GM12891 (cell line): ENCODE measurements around the gene CNOT4.
A peak's percentile ranks its signal among the peaks of the same experiment; 100 is the strongest.
"Not testable (repeated sequence)": the region's sequence is repeated elsewhere in the genome, so short reads cannot be mapped to it uniquely, and the experiment has no call there.

Experiments
- DNase-seq: peaks from one replicate; pipeline ENCODE4 v3.0.0; 2011; ENCODE audit warnings: low spot score; ENCODE audit not compliant: insufficient read length
- FAIRE-seq: peaks from 2 replicates; lab custom pipeline; 2011; peaks lifted over from hg19 to GRCh38; lab: Jason Lieb, UNC
- PAX5 ChIP-seq: IDR thresholded peaks from 2 replicates; pipeline ENCODE4 v1.6.1; 2011; ENCODE audit warnings: low read length, moderate library complexity, mild to moderate bottlenecking; ENCODE audit not compliant: insufficient read depth, severe bottlenecking
- POLR2A ChIP-seq: IDR thresholded peaks from 2 replicates; pipeline ENCODE4 v1.6.1; 2011; ENCODE audit warnings: low read depth, low read length, control low read depth
- POLR2AphosphoS5 ChIP-seq: IDR thresholded peaks from 2 replicates; pipeline ENCODE4 v1.6.1; 2011; ENCODE audit warnings: low read depth, low read length, control low read depth
- POU2F2 ChIP-seq: IDR thresholded peaks from 2 replicates; pipeline ENCODE4 v1.6.1; 2011; ENCODE audit warnings: low read depth, mild to moderate bottlenecking, control low read depth, low read length, moderate library complexity
- SPI1 ChIP-seq: IDR thresholded peaks from 2 replicates; pipeline ENCODE4 v1.6.1; 2011; ENCODE audit warnings: low read depth, low read length, control low read depth
- TAF1 ChIP-seq: IDR thresholded peaks from 2 replicates; pipeline ENCODE4 v1.6.1; 2011; ENCODE audit warnings: low read depth, low read length, control low read depth

The CNOT4 gene

DNA sequence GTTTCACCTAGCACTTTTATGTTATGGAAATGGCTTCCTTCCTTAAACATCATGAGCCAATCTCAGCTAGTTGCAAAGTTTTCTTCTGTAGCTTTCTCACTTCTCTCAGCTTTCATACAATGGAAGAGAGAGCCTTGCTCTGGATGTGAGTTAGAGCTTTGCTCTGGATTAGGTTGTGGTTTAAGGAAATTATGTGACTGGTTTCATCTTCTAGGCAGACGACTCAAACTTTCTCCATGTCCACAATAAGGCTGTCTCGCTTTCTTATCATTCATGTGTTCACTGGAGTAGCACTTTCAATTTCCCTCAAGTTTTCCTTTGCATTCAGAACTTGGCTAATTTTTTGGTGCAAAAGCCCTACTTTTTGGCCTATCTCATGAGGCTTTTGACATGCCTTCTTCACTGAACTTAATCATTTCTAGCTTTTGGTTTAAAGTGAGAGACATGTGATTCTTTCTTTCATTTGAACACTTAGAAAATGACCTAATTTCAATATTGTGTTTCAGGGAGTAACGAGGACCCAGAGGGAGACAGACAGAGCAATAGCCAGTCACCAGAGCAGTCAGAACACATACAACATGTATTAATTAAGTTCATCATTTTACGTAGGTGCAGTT, 49.8 kb downstream of the CNOT4 start:
- DNase-seq, result no peak
- peak; percentile 56 for FAIRE-seq
- TF ChIP-seq TAF1, result no peak
- TF ChIP-seq POLR2AphosphoS5, result no peak
- no peak for TF ChIP-seq POU2F2
- no peak for TF ChIP-seq POLR2A
- no peak for TF ChIP-seq SPI1
- no peak for TF ChIP-seq PAX5

- FAIRE-seq, result no peak
- DNase-seq, result no peak
- no peak for TF ChIP-seq POU2F2
- TF ChIP-seq POLR2A, result no peak
- TF ChIP-seq TAF1, result no peak
- TF ChIP-seq SPI1, result no peak
- no peak for TF ChIP-seq POLR2AphosphoS5
- TF ChIP-seq PAX5, result no peak
Observed at GRCh38 chr7:135459076-135459475, 50.8 kb downstream of the CNOT4 start.

DNA sequence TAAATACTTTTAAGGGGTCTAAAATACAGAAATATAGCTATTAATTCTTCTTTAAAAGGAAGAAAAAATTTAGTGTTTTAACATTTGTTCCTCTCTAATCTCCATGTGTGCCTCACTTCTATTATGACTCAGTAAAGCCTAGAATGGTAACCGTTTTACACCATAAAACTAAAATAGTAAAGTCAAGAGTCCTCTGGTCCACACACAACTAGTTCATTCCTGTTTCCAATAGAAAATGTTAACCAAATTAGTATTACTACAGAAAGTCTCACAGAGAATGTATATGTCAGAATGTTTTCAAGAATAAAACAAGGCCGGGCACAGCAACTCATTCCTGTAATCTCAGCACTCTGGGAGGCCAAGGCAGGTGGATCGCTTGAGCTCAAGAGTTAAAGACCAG, 55.8 kb downstream of the CNOT4 start:
- TF ChIP-seq POU2F2 (no peak), TAF1 (no peak), SPI1 (no peak), POLR2A (no peak), POLR2AphosphoS5 (no peak), PAX5 (no peak)
- FAIRE-seq (no peak), DNase-seq (no peak)

DNA sequence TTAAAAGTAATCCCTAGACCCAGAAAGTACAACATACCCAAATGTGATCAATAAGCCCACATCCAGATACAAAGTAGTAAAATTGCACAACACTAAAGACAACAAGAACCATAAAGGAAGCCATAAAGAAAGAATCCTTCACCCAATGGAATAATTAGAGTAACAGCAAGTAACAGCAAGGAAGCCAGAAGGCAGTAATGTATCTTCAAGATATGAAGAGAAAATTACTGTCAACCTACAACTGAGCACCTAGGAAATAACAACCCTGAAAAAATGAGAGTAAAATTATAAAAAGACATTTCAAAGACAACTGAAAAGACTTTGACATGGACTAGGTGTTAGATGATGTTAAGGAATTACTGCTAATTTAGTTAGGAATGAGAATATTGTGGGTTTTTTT, 60.5 kb downstream of the CNOT4 start:
- no peak for TF ChIP-seq POLR2AphosphoS5
- TF ChIP-seq SPI1, result no peak
- TF ChIP-seq TAF1, result no peak
- TF ChIP-seq POLR2A, result no peak
- TF ChIP-seq PAX5, result no peak
- TF ChIP-seq POU2F2, result no peak
- DNase-seq (no peak), FAIRE-seq (no peak)

DNA sequence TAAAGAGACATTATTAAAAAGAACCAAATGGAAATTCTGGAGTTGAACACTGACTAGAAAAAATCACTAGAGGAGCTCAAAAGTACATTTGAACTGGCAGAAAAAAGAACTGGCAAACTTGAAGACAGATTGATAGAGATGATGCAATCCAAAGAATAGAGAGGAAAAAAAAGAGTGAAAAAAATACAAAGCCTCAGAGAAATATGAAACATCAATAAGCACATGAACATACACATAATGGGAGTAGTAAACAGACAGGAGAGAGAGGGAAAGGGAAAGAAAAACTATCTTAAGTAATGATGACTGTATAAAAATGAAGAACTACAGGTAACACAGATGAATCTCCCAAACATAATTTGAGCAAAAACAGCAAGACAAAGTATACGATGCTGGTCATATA, 61.1 kb downstream of the CNOT4 start:
- TF ChIP-seq TAF1 (no peak), POLR2AphosphoS5 (no peak)
- no peak for FAIRE-seq

GRCh38 chr7:135447748-135448147, 62.2 kb downstream of the CNOT4 start:
- DNase-seq (no peak), FAIRE-seq (no peak)
- TF ChIP-seq POLR2A (no peak), PAX5 (no peak), TAF1 (no peak), SPI1 (no peak), POU2F2 (no peak), POLR2AphosphoS5 (no peak)

More for the DNA sequence above, 61.1 kb downstream of the CNOT4 start:
- no peak for DNase-seq

DNA sequence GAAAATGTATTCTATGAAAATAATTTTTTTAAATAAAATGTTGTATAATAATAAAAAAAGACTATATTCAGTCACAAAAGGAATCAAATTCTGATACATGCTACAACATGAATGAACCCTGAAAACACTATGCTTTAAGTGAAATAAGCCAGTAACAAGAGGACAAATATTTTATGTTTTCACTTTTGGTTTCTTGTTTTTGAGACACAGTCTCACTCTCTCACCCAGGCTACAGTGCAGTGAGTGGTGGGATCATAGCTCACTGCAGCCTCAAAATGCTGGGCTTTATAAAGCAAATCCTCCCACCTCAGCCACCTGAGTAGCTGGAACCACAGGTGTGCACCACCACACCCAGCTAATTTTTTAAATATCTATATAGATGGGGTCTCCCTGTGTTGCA, 64.2 kb downstream of the CNOT4 start:
- FAIRE-seq (no peak), DNase-seq (no peak)
- TF ChIP-seq POLR2AphosphoS5, result no peak
- TF ChIP-seq PAX5, result no peak
- TF ChIP-seq SPI1, result no peak
- no peak for TF ChIP-seq TAF1
- no peak for TF ChIP-seq POU2F2
- TF ChIP-seq POLR2A, result no peak

DNA sequence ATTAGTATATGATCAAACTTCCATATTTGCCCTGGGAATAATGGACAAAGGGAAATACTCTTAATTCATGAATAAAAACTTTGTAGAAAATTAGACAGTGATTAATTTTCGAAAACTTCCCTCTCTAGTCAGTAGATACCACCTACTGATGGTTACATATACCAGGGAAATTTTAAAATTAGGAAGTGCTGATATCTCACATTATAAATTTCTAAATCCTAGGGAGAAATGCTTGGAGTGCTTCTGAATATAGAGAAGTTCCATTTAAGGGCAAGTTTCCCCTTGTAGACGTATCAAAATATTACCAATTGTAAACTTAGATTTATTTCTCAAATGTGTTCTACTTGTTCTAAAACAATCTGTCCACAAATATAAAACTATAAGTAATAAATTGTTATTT, 64.6 kb downstream of the CNOT4 start:
- FAIRE-seq, DNase-seq: not testable (repeated sequence)

GRCh38 chr7:135441791-135442190, 68.1 kb downstream of the CNOT4 start:
- TF ChIP-seq POLR2AphosphoS5, result no peak
- no peak for TF ChIP-seq TAF1
- TF ChIP-seq SPI1, result no peak
- no peak for TF ChIP-seq POLR2A
- no peak for TF ChIP-seq POU2F2
- TF ChIP-seq PAX5, result no peak
- no peak for DNase-seq
- no peak for FAIRE-seq

GRCh38 chr7:135434047-135434446, 75.9 kb downstream of the CNOT4 start:
- TF ChIP-seq POLR2A, result no peak
- TF ChIP-seq SPI1, result no peak
- no peak for TF ChIP-seq TAF1
- no peak for TF ChIP-seq PAX5
- no peak for TF ChIP-seq POU2F2
- TF ChIP-seq POLR2AphosphoS5, result no peak
- no peak for FAIRE-seq
- DNase-seq, result no peak

- no peak for DNase-seq
- no peak for FAIRE-seq
- TF ChIP-seq SPI1 (no peak), POLR2AphosphoS5 (no peak), POU2F2 (no peak), POLR2A (no peak), PAX5 (no peak), TAF1 (no peak)
Observed at GRCh38 chr7:135430626-135431025, 79.3 kb downstream of the CNOT4 start.

DNA sequence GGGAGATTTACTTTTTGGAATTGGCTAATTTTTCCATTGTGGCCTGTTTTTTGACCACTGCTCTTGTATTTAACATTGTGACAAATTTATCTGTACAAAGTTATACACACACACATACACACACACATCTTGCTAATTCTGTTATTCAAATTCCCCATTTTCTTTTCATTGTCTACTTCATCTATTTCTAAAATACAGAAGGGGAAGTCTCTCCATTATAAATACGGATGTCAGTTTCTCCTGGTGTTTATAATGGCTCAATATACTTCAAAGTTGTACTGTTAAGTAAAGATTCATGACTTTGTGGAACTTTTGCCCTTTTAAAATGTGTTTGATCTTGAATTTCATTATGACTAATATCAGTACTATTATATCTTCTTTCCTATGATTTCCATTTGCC, 81.0 kb downstream of the CNOT4 start:
- DNase-seq, result no peak
- FAIRE-seq, result no peak
- TF ChIP-seq PAX5 (no peak), POLR2A (no peak), POU2F2 (no peak), SPI1 (no peak), POLR2AphosphoS5 (no peak), TAF1 (no peak)
